HCT116 (cell line): Measurements from ENCODE around the gene MRPS35. TPM values are rescaled to one million over a fixed set of nuclear protein-coding genes. Genes with fewer than 3 reads are reported as not detected.

Source experiments
- ATAC-seq: fragments of 200-7000 bp; cut with Tn5 transposase; 2 replicates; pipeline ENCODE4 v1.9.1; 2020; ENCODE audit warnings: mild to moderate bottlenecking, moderate library complexity
- BruUV-seq: library from RNA; stranded (reverse); fragments of 400-500 nt; replicated peaks from 2 replicates; lab custom pipeline; 2021; lab: Mats Ljungman, UMichigan
- CTCF ChIA-PET: fragments of 300-600 bp; sonication (Branson Sonifier 250); formaldehyde crosslinking; loops from one replicate; lab custom pipeline; 2021; ENCODE audit warnings: antibody characterized with exemption; lab: Charles Lee
- POLR2A ChIA-PET: fragments of 300-600, 350-600 bp; sonication (Branson Sonifier 250); formaldehyde crosslinking; loops from one replicate; lab custom pipeline; 2021; ENCODE audit warnings: antibody characterized with exemption; lab: Charles Lee
- RAD21 ChIA-PET, 2 experiments: fragments of 300-600 bp; sonication (Branson Sonifier 250); formaldehyde crosslinking; loops; one replicate each; lab custom pipeline; 2023; ENCODE audit warnings: low total read pairs in 2 of 2; ENCODE audit not compliant: uncharacterized antibody in 2 of 2, unreplicated experiment in 2 of 2, low non-redundant PET in 1 of 2; lab: Charles Lee
- DNase-seq: peaks from one replicate; pipeline ENCODE4 v3.0.0-alpha.2; 2010; ENCODE audit warnings: low read depth, low spot score
- H2AFZ ChIP-seq: fragments of 200-600 bp; shearing (Covaris generic), sonication (generic); 2 replicates; pipeline ENCODE4 v1.6.1; 2017; ENCODE audit warnings: low read depth, mixed run types, mixed read lengths, antibody characterized with exemption, low read length; ENCODE audit not compliant: poor library complexity, severe bottlenecking
- H3K27ac ChIP-seq: 2 replicates; pipeline ENCODE4 v1.5.1; 2012; ENCODE audit warnings: low read depth, low read length
- H3K27me3 ChIP-seq: fragments of 200-600 bp; sonication (generic); 2 replicates; pipeline ENCODE4 v1.6.1; 2016; ENCODE audit warnings: mixed run types, low read length, mixed read lengths; ENCODE audit not compliant: insufficient read depth
- H3K36me3 ChIP-seq, 2 experiments: fragments of 200-500 bp in 1 of 2; fragments of 200-600 bp in 1 of 2; sonication (Bioruptor generic) in 1 of 2; sonication (generic) in 1 of 2; 2 replicates each; pipeline versions ENCODE4 v1.5.1 to v1.6.1; 2014 to 2016; ENCODE audit warnings: low read length in 2 of 2, inconsistent platforms in 1 of 2, mixed read lengths in 1 of 2, mixed run types in 1 of 2; ENCODE audit not compliant: insufficient read depth in 2 of 2, control insufficient read depth in 1 of 2
- H3K4me1 ChIP-seq, 2 experiments: fragments of 200-600 bp in 1 of 2; sonication (generic) in 1 of 2; 2 replicates each; pipeline versions ENCODE4 v1.5.1 to v1.6.1; 2012 to 2017; ENCODE audit warnings: low read length in 2 of 2, inconsistent platforms in 1 of 2, mild to moderate bottlenecking in 1 of 2, mixed read lengths in 1 of 2, mixed run types in 1 of 2, moderate library complexity in 1 of 2; ENCODE audit not compliant: insufficient read depth in 2 of 2, control insufficient read depth in 1 of 2
- H3K4me2 ChIP-seq: fragments of 200-600 bp; sonication (generic); 2 replicates; pipeline ENCODE4 v1.6.1; 2017; ENCODE audit warnings: mixed run types, low read length, mixed read lengths
- H3K4me3 ChIP-seq, 2 experiments: fragments of 200-600 bp in 1 of 2; sonication (generic) in 1 of 2; replicated peaks in 1 of 2; 2 replicates each; pipeline ENCODE4 v1.5.1; 2011 to 2016; ENCODE audit warnings: low read length in 2 of 2, control low read depth in 1 of 2, low read depth in 1 of 2, mild to moderate bottlenecking in 1 of 2, mixed read lengths in 1 of 2, mixed run types in 1 of 2
- H3K79me2 ChIP-seq: fragments of 200-600 bp; sonication (generic); 2 replicates; pipeline ENCODE4 v1.6.1; 2017; ENCODE audit warnings: mild to moderate bottlenecking, mixed run types, low read length, moderate library complexity, mixed read lengths; ENCODE audit not compliant: insufficient read depth
- H3K9ac ChIP-seq: fragments of 200-600 bp; sonication (generic); 2 replicates; pipeline ENCODE4 v1.6.1; 2016; ENCODE audit warnings: low read length, mixed read lengths
- H3K9me2 ChIP-seq: fragments of 200-600 bp; sonication (generic), shearing (Covaris generic); 2 replicates; pipeline ENCODE4 v1.6.1; 2017; ENCODE audit warnings: mixed run types, mild to moderate bottlenecking, moderate library complexity; ENCODE audit not compliant: insufficient read depth
- H3K9me3 ChIP-seq, 2 experiments: fragments of 200-500 bp in 1 of 2; fragments of 200-600 bp in 1 of 2; sonication (Bioruptor generic) in 1 of 2; sonication (generic) in 1 of 2; 2 replicates each; pipeline ENCODE4 v1.6.1; 2014 to 2017; ENCODE audit warnings: low read length in 2 of 2, mixed read lengths in 2 of 2, inconsistent platforms in 1 of 2, low read depth in 1 of 2, mild to moderate bottlenecking in 1 of 2, mixed run types in 1 of 2, moderate library complexity in 1 of 2; ENCODE audit not compliant: control insufficient read depth in 1 of 2, insufficient read depth in 1 of 2
- H4K20me1 ChIP-seq: fragments of 200-600 bp; sonication (generic), shearing (Covaris generic); 2 replicates; pipeline ENCODE4 v1.6.1; 2017; ENCODE audit warnings: mixed run types, mild to moderate bottlenecking, moderate library complexity; ENCODE audit not compliant: insufficient read depth
- CBX3 ChIP-seq: IDR thresholded peaks from 2 replicates; pipeline ENCODE4 v1.6.1; 2012; ENCODE audit warnings: low read depth
- CEBPB ChIP-seq: IDR thresholded peaks from 2 replicates; pipeline ENCODE4 v1.6.1; 2012; ENCODE audit warnings: low read depth
- ELF1 ChIP-seq: IDR thresholded peaks from 2 replicates; pipeline ENCODE4 v1.6.1; 2012; ENCODE audit warnings: low read depth, borderline replicate concordance
- EZH2phosphoT487 ChIP-seq: fragments of 200-600 bp; IDR thresholded peaks from 2 replicates; pipeline ENCODE4 v1.6.1; 2018; ENCODE audit warnings: antibody characterized with exemption, borderline replicate concordance
- JUND ChIP-seq: IDR thresholded peaks from 2 replicates; pipeline ENCODE4 v1.6.1; 2012
- POLR2A ChIP-seq: IDR thresholded peaks from 2 replicates; pipeline ENCODE4 v1.7.0; 2011; ENCODE audit warnings: borderline replicate concordance; ENCODE audit not compliant: insufficient read depth, insufficient read length; ENCODE audit errors: extremely low read depth
- RAD21 ChIP-seq: IDR thresholded peaks from 2 replicates; pipeline ENCODE4 v1.6.1; 2012; ENCODE audit warnings: low read depth, mild to moderate bottlenecking
- SIN3A ChIP-seq: IDR thresholded peaks from 2 replicates; pipeline ENCODE4 v1.6.1; 2012; ENCODE audit warnings: low read depth
- SRF ChIP-seq: IDR thresholded peaks from 2 replicates; pipeline ENCODE4 v1.6.1; 2012; ENCODE audit warnings: low read depth
- TCF7L2 ChIP-seq: IDR thresholded peaks from 2 replicates; pipeline ENCODE4 v1.7.0; 2011; ENCODE audit warnings: borderline replicate concordance, inconsistent platforms; ENCODE audit not compliant: insufficient read depth, insufficient read length; ENCODE audit errors: extremely low read depth
- ZNF274 ChIP-seq: fragments of 200-500 bp; sonication (Bioruptor generic); IDR thresholded peaks from 2 replicates; pipeline ENCODE4 v1.6.1; 2014; ENCODE audit warnings: mild to moderate bottlenecking, low read depth, low read length, inconsistent platforms
- intact Hi-C: fragments of 100-400 bp; cut with micrococcal nuclease; formaldehyde crosslinking; loops from 2 replicates; pipeline ENCODE4 v1.10.0; 2022
- total RNA-seq: library from RNA; stranded (reverse); gene quantifications from one replicate; pipeline ENCODE4 v1.2.1, GENCODE V29; 2021; ENCODE audit not compliant: unreplicated experiment
- TF ChIP-seq, protein P1 (sequence below), 3 experiments: fragments of 200-600 bp in 1 of 3; sonication (generic) in 1 of 3; IDR thresholded peaks in 2 of 3; conservative IDR thresholded peaks in 1 of 3; 2 replicates each; pipeline ENCODE4 v1.5.1; 2012 to 2017; ENCODE audit warnings: low read depth in 2 of 3, low read length in 2 of 3, antibody characterized with exemption in 1 of 3, borderline replicate concordance in 1 of 3, control low read depth in 1 of 3, mild to moderate bottlenecking in 1 of 3, mixed read lengths in 1 of 3, mixed run types in 1 of 3, moderate library complexity in 1 of 3; ENCODE audit not compliant: insufficient read depth in 1 of 3
- TF ChIP-seq, protein P2 (sequence below): IDR thresholded peaks from 2 replicates; pipeline ENCODE4 v1.6.1; 2012
- TF ChIP-seq, protein P3 (sequence below): IDR thresholded peaks from 2 replicates; pipeline ENCODE4 v1.6.1; 2011; ENCODE audit warnings: mild to moderate bottlenecking, low read length, moderate library complexity; ENCODE audit not compliant: insufficient replicate concordance; ENCODE audit errors: extremely low read depth
- TF ChIP-seq, protein P4 (sequence below): IDR thresholded peaks from 2 replicates; pipeline ENCODE4 v1.6.1; 2012; ENCODE audit warnings: low read depth

Gene MRPS35
- total RNA-seq, 1 experiment from 2014 or later: 55.4 TPM

DNA sequence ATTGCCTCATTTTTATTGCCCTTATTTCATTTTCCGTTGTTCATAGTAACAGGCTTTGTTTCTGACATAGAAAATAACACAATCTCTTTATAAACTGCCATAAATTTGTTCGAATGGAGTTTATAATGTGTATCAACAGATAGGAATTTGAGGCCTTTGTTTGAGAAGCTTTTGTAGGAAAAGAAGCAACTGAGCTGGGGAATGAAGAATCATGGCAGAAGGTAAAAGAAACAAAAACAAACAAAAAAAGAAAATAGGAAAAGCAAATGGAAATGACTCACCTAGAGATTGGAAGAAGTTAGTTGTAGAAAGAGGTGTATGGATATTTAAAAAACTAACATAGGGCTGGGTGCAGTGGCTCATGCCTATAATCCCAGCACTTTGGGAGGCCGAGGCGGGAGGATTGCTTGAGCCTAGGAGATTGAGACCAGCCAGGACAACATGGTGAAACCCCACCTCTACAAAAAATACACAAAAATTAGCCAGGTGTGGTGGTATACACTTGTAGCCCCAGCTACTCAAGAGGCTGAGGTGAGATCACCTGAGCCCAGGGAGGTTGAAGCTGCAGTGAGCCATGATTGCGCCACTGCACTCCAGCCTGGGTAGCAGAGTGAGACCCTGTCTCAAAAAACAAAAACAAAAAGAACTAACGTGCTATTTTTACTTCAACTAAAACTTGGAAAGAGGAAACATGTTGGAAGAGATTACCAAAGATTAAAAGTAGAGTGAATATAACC is 14.9 kb upstream of the MRPS35 start:
- Histone ChIP-seq H3K79me2 (no peaks in the 10 kb centered on the region), H2AFZ (no peak overlapping the region), H3K36me3 (peaks cover 8 to 13% of the 10 kb centered on the region in 2 experiments), H3K27ac (no peak overlapping the region), H3K9me2 (no peaks in the 10 kb centered on the region), H3K9me3 (no peaks in the 10 kb centered on the region), H3K4me3 (no peak overlapping the region), H3K4me2 (no peak overlapping the region), H4K20me1 (no peaks in the 10 kb centered on the region), H3K9ac (no peak overlapping the region), H3K27me3 (no peaks in the 10 kb centered on the region), H3K4me1 (no peaks in the 10 kb centered on the region)
- no TSS peak for BruUV-seq
- DNase-seq: no peak
- ATAC-seq: no peak
- intact Hi-C loops: no loop called here
- CTCF ChIA-PET: no interaction called here
- POLR2A ChIA-PET: no interaction called here
- TF ChIP-seq JUND (no peak), EZH2phosphoT487 (no peak), CEBPB (no peak), TCF7L2 (no peak), RAD21 (no peak), ELF1 (no peak), SIN3A (no peak), CBX3 (no peak), ZNF274 (no peak), SRF (no peak), POLR2A (no peak)
- TF ChIP-seq, protein P1, sequence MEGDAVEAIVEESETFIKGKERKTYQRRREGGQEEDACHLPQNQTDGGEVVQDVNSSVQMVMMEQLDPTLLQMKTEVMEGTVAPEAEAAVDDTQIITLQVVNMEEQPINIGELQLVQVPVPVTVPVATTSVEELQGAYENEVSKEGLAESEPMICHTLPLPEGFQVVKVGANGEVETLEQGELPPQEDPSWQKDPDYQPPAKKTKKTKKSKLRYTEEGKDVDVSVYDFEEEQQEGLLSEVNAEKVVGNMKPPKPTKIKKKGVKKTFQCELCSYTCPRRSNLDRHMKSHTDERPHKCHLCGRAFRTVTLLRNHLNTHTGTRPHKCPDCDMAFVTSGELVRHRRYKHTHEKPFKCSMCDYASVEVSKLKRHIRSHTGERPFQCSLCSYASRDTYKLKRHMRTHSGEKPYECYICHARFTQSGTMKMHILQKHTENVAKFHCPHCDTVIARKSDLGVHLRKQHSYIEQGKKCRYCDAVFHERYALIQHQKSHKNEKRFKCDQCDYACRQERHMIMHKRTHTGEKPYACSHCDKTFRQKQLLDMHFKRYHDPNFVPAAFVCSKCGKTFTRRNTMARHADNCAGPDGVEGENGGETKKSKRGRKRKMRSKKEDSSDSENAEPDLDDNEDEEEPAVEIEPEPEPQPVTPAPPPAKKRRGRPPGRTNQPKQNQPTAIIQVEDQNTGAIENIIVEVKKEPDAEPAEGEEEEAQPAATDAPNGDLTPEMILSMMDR (IDR thresholded peaks at IDR 0.05 in 2 of 3, conservative IDR thresholded peaks at IDR 0.05 in 1 of 3; ENCODE audit: borderline replicate concordance in 1 of 3, insufficient read depth in 1 of 3, low read depth in 2 of 3, low read length in 2 of 3): no peak
- TF ChIP-seq, protein P2, sequence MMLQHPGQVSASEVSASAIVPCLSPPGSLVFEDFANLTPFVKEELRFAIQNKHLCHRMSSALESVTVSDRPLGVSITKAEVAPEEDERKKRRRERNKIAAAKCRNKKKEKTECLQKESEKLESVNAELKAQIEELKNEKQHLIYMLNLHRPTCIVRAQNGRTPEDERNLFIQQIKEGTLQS: no peak
- TF ChIP-seq, protein P3, sequence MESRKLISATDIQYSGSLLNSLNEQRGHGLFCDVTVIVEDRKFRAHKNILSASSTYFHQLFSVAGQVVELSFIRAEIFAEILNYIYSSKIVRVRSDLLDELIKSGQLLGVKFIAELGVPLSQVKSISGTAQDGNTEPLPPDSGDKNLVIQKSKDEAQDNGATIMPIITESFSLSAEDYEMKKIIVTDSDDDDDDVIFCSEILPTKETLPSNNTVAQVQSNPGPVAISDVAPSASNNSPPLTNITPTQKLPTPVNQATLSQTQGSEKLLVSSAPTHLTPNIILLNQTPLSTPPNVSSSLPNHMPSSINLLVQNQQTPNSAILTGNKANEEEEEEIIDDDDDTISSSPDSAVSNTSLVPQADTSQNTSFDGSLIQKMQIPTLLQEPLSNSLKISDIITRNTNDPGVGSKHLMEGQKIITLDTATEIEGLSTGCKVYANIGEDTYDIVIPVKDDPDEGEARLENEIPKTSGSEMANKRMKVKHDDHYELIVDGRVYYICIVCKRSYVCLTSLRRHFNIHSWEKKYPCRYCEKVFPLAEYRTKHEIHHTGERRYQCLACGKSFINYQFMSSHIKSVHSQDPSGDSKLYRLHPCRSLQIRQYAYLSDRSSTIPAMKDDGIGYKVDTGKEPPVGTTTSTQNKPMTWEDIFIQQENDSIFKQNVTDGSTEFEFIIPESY: no peak
- TF ChIP-seq, protein P4, sequence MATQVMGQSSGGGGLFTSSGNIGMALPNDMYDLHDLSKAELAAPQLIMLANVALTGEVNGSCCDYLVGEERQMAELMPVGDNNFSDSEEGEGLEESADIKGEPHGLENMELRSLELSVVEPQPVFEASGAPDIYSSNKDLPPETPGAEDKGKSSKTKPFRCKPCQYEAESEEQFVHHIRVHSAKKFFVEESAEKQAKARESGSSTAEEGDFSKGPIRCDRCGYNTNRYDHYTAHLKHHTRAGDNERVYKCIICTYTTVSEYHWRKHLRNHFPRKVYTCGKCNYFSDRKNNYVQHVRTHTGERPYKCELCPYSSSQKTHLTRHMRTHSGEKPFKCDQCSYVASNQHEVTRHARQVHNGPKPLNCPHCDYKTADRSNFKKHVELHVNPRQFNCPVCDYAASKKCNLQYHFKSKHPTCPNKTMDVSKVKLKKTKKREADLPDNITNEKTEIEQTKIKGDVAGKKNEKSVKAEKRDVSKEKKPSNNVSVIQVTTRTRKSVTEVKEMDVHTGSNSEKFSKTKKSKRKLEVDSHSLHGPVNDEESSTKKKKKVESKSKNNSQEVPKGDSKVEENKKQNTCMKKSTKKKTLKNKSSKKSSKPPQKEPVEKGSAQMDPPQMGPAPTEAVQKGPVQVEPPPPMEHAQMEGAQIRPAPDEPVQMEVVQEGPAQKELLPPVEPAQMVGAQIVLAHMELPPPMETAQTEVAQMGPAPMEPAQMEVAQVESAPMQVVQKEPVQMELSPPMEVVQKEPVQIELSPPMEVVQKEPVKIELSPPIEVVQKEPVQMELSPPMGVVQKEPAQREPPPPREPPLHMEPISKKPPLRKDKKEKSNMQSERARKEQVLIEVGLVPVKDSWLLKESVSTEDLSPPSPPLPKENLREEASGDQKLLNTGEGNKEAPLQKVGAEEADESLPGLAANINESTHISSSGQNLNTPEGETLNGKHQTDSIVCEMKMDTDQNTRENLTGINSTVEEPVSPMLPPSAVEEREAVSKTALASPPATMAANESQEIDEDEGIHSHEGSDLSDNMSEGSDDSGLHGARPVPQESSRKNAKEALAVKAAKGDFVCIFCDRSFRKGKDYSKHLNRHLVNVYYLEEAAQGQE: no peak
- RAD21 ChIA-PET: no interaction called here
